GM10248 (cell line): ENCODE data around the gene TXNRD1.

Source experiments
- CTCF ChIA-PET: fragments of 300-600 bp; sonication (Branson Sonifier 250); formaldehyde crosslinking; extraction: SDS; loops from one replicate; lab custom pipeline; 2021; ENCODE audit warnings: antibody characterized with exemption; lab: Yijun Ruan, JAX
- POLR2A ChIA-PET: fragments of 350-650 bp; sonication (Branson Sonifier 250); formaldehyde crosslinking; extraction: SDS; loops from one replicate; lab custom pipeline; 2020; ENCODE audit warnings: antibody characterized with exemption; lab: Yijun Ruan, JAX
- DNase-seq: peaks from one replicate; pipeline ENCODE4 v3.0.0; 2012; ENCODE audit errors: extremely low spot score
- TF ChIP-seq, protein P1 (sequence below): IDR thresholded peaks from 2 replicates; pipeline ENCODE4 v1.5.1; 2012; ENCODE audit warnings: mild to moderate bottlenecking, low read depth; ENCODE audit errors: extremely low read depth, missing control alignments, control extremely low read depth

The TXNRD1 gene

DNA sequence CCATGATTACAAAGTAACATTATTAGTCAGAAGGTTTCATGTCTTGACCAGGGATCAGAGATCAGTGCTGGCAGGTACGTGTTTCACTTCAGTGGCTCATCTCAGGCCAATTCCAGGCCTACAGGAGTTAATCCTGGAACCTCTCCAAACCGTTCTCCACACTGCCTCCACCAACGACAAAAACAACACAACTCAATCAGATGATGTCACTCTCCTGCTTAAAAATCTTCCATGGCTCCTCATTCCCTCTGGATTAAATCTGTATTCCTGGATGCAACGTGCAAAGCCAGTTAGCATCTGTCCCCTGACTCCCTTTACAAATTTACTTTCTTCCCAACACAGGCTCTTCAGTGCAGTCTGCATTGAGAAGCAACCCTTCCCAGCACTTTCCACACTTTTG lies 34.3 kb upstream of the TXNRD1 start:
- ChIA-PET POLR2A (no interaction called here), CTCF (no interaction called here)
- DNase-seq, result no peak
- TF ChIP-seq, protein P1, sequence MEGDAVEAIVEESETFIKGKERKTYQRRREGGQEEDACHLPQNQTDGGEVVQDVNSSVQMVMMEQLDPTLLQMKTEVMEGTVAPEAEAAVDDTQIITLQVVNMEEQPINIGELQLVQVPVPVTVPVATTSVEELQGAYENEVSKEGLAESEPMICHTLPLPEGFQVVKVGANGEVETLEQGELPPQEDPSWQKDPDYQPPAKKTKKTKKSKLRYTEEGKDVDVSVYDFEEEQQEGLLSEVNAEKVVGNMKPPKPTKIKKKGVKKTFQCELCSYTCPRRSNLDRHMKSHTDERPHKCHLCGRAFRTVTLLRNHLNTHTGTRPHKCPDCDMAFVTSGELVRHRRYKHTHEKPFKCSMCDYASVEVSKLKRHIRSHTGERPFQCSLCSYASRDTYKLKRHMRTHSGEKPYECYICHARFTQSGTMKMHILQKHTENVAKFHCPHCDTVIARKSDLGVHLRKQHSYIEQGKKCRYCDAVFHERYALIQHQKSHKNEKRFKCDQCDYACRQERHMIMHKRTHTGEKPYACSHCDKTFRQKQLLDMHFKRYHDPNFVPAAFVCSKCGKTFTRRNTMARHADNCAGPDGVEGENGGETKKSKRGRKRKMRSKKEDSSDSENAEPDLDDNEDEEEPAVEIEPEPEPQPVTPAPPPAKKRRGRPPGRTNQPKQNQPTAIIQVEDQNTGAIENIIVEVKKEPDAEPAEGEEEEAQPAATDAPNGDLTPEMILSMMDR, result no peak

DNA sequence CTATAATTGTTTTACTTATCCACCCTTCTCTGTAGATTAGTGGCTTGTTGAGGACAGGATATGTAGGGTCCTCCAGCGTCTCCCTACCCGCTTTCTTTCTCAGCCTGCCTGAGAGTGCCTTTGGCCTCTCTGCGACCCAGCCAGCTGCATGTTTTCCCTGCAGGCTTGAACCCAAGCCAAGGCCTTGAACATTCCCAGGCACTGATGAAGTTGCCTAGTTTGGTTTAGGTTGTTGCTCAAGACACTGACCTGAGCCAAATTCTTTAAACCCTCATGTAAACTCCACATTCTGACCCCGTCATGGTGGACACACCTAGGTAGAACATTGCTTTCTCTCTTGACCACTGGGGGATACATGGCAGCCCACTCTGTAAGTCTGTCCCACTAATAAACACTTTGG lies 33.4 kb upstream of the TXNRD1 start:
- ChIA-PET POLR2A (no interaction called here), CTCF (no interaction called here)
- TF ChIP-seq, protein P1, result no peak
- DNase-seq, result no peak

DNA sequence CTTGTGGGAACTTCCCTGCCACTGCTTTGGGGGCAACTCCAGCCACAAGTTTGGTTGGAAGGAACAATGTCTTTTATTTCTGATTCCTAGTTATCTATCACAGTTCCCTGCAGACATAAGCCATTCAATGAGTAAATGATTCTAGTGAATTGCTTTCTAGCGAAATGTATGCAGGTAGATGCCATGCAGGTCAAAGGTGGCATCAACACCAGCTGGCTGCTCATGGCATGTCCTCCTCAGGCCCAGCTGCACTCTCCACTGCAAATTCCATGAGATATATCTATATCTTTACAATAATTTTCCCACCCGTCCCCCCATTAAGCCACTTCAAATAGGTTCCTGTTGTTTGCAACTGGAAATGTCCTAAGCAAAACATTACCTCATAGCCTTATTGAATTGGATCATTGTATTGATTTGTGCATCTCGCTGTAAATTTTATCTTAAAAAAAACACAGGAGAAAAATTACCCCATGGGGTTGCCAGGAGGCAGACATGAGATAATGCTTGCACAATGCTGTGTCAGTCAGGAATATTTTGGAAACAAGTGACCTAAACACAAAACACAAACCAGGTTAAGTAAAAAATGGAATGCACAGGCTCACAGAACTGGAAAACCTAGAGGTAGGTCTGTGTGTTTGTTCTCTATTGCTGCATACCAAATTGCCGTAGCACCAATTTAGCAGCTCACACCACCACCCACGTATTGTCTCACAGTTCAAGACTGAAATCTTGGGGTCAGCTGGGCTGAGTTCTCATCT lies 32.8 kb upstream of the TXNRD1 start:
- CTCF ChIA-PET, result no interaction called here

DNA sequence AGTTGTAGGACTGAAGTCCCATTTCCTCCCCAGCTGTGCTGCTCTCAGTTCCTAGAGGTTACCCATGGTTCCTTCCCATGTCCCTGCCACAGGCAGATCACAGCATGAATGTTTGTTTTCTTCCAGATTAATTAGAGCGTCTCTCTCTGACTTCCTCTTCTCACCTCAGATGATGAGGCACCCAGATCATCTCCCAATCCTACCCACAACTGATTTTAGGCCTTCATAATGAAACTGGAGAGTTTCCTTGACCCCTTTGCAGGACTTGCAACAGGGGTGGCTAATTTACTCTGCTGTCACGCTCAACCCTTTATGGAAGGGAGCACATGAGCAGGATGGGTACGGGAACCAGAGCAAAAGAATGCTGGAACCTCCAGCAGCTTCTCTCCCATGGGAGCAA lies 32.1 kb upstream of the TXNRD1 start:
- CTCF ChIA-PET, result interaction anchor here (1.2 to 1.3 kb wide), 2 partner anchors 16 to 22 kb away, joined by 3 to 4 read pairs; no protein-coding TSS in a partner anchor
- POLR2A ChIA-PET, result no interaction called here
- TF ChIP-seq, protein P1, result no peak
- DNase-seq, result no peak

More for the DNA sequence above, 32.8 kb upstream of the TXNRD1 start:
- POLR2A ChIA-PET, result no interaction called here
- no peak for DNase-seq
- TF ChIP-seq, protein P1, result no peak

DNA sequence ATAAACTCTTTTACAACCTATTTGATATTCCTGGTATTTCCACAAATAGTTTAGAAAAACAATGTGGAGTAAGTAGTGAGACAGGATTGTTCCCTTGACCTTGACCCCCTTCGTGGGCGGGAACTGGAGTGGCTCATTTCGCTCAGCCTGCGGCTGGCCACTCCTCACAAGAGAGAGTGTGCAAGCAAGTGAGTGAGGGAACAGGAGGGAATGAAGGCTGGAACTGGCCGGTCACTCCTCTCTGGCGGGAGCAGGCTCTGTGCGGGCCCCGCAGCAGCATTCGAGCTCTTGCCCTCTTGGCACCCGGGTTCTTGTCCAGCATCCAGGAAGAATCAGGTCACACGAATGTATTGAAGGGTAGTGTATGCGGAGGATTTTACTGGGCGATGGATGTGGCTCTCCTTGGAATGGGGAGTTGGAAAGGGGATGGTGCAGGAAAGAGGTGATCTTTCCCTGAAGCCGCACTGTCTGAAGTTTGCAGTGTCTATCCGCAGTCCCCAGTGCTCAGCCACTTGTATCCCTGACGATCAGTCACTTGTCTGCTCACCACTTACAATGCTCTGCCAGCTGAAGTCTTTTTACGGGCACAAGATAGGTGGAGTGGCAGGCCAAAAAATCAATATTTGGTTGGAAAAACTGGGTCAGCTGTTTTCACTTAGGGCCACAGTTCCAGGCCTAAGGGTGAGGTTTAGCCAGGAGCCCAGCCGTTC lies 28.0 kb upstream of the TXNRD1 start:
- POLR2A ChIA-PET, result no interaction called here
- TF ChIP-seq, protein P1, result no peak
- CTCF ChIA-PET, result no interaction called here
- DNase-seq, result no peak

DNA sequence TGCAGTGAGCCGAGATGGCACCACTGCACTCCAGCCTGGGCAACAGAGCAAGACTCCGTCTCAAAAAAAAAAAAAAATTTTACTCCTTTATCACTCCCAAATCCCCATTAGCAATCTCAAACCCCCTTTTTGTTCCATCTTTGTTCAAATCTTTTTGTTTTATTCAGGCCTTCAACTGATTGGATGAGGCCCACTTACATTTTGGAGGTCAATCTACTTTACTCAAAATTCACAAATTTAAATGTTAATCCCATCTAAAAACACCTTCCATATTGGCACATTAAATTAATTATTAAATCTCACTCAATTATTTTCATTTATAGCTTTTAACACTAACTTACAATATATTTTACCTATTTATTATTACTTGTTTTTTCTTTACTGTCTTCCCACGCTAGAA lies 27.0 kb upstream of the TXNRD1 start:
- TF ChIP-seq, protein P1, result no peak
- CTCF ChIA-PET, result no interaction called here
- POLR2A ChIA-PET, result no interaction called here
- no peak for DNase-seq
